ENCODE measurements around the gene MYO3B.

DNA sequence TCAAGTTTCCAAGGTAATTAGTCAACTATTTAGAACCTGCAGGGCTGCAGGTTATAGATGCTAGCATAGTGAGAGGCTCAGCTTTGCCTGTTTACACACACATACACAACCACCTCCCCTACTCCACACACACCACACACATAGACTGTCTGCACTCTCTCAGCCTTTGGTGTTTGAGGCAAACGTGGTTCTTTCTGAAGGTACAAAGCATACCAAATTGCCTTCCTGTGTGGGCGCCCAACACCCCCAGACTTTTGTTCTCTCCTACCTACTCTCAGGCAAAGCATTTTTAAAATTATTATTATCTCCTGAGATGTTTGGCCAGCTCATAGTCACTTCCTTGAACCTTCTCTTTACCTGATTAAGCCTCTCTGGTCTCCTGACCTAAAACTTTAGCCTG is 44.9 kb downstream of the MYO3B start:
- TF ChIP-seq, protein P1, sequence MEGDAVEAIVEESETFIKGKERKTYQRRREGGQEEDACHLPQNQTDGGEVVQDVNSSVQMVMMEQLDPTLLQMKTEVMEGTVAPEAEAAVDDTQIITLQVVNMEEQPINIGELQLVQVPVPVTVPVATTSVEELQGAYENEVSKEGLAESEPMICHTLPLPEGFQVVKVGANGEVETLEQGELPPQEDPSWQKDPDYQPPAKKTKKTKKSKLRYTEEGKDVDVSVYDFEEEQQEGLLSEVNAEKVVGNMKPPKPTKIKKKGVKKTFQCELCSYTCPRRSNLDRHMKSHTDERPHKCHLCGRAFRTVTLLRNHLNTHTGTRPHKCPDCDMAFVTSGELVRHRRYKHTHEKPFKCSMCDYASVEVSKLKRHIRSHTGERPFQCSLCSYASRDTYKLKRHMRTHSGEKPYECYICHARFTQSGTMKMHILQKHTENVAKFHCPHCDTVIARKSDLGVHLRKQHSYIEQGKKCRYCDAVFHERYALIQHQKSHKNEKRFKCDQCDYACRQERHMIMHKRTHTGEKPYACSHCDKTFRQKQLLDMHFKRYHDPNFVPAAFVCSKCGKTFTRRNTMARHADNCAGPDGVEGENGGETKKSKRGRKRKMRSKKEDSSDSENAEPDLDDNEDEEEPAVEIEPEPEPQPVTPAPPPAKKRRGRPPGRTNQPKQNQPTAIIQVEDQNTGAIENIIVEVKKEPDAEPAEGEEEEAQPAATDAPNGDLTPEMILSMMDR (conservative IDR thresholded peaks at IDR 0.05; ENCODE audit: low read depth, low read length): no peak
- no peak for TF ChIP-seq EZH2 (IDR thresholded peaks at IDR 0.05; ENCODE audit: borderline replicate concordance, low read depth, low read length, poor library complexity, severe bottlenecking)
